ENCODE data around the gene CD69. TPM values are rescaled to one million over a fixed set of nuclear protein-coding genes. Genes with fewer than 3 reads are reported as not detected.

Gene CD69
- total RNA-seq, 1 experiment from 2014 or later = not detected

DNA sequence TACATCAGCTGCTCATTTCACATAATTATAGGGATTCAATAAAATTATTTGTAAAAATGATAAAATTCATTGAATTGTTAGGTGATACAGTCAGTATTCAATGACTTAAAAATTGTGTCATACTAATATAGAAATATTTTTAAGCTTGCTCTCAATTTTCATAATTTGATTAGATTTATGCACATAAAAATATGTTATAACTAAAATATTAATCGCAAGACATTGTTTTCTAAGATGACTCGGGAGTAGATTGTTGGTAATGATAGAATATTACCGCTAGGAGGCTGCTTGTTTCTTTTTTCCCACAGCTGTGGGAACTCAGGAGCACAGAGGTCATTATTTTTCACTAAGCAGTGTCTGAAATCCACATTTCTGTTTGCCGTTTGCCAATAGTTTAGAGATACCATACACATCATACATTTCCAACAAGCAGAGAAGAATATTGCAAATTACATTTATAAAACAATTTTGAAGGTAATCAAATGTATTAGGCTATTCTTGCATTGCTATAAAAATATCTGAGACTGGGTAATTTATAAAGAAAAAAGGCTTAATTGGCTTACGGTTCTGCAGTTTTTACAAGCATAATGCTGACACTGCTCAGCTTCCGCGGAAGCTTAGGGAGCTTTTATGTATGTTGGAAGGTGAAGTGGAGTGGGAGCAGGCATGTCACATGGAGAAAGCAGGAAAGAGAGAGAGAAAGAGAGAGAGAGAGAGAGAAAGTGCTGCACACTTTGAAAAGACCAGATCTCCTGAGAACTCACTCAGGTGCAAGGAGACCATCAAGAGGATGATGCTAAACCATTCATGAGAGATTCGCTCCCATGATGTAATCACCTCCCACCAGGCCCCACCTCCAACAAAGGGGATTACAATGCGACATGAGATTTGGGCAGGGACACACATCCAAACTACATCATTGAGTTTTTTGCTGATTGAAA is 9.2 kb downstream of the CD69 start:
- no peak overlapping the region for H2BK5ac ChIP-seq (ENCODE audit: insufficient read length, low read length)
- H3K27ac Mint-ChIP-seq = no peak overlapping the region; a peak in 1 of 7 replicates
- no peaks in the 10 kb centered on the region for H3K9me3 Mint-ChIP-seq
- TF ChIP-seq, protein P1, sequence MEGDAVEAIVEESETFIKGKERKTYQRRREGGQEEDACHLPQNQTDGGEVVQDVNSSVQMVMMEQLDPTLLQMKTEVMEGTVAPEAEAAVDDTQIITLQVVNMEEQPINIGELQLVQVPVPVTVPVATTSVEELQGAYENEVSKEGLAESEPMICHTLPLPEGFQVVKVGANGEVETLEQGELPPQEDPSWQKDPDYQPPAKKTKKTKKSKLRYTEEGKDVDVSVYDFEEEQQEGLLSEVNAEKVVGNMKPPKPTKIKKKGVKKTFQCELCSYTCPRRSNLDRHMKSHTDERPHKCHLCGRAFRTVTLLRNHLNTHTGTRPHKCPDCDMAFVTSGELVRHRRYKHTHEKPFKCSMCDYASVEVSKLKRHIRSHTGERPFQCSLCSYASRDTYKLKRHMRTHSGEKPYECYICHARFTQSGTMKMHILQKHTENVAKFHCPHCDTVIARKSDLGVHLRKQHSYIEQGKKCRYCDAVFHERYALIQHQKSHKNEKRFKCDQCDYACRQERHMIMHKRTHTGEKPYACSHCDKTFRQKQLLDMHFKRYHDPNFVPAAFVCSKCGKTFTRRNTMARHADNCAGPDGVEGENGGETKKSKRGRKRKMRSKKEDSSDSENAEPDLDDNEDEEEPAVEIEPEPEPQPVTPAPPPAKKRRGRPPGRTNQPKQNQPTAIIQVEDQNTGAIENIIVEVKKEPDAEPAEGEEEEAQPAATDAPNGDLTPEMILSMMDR (conservative IDR thresholded peaks at IDR 0.05) = no peak
- no peak for DNase-seq
- H4K5ac ChIP-seq (ENCODE audit: insufficient read length, low read depth, low read length) = no peak overlapping the region
- no peak overlapping the region for H2AFZ ChIP-seq (ENCODE audit: low read length)
- H3K9me3 ChIP-seq (ENCODE audit: control insufficient read depth, low read depth, low read length) = no peaks in the 10 kb centered on the region
- no peak overlapping the region for H3K9ac ChIP-seq (ENCODE audit: extremely low read depth, insufficient read length, low read length)
- no peaks in the 10 kb centered on the region for H3K27me3 Mint-ChIP-seq (ENCODE audit: low read depth)
- H3K4me1 ChIP-seq (ENCODE audit: insufficient read depth, low read length) = no peaks in the 10 kb centered on the region
- H3K4me3 Mint-ChIP-seq = no peak overlapping the region
- no peaks in the 10 kb centered on the region for H4K20me1 ChIP-seq (ENCODE audit: control insufficient read depth, insufficient read depth, insufficient read length)
- H2BK20ac ChIP-seq (ENCODE audit: low read depth, low read length, poor library complexity, severe bottlenecking) = no peak overlapping the region
- H2AK5ac ChIP-seq (ENCODE audit: insufficient read length, low read length) = no peak overlapping the region
- H3K4me2 ChIP-seq (ENCODE audit: insufficient read depth, insufficient read length, low read length) = no peak overlapping the region
- H3K23me2 ChIP-seq (ENCODE audit: insufficient read length, low read depth, low read length, poor library complexity, severe bottlenecking) = no peaks in the 10 kb centered on the region
- no peak overlapping the region for H2BK120ac ChIP-seq (ENCODE audit: low read depth, low read length, poor library complexity, severe bottlenecking)
- WGBS (ENCODE audit: extremely low coverage, insufficient read length, low lambda C conversion rate) = no CpG with 5 or more reads among the region's 9 CpGs
- no peak overlapping the region for H2BK12ac ChIP-seq (ENCODE audit: insufficient read length, low read depth, low read length)
- no peak overlapping the region for H3K27ac ChIP-seq (ENCODE audit: insufficient read length, low read depth, low read length)
- no peaks in the 10 kb centered on the region for H3K79me2 ChIP-seq (ENCODE audit: insufficient read depth, low read length)
- no peak overlapping the region for H2BK15ac ChIP-seq (ENCODE audit: low read depth, low read length)
- H3T11ph ChIP-seq (ENCODE audit: low read length) = no peak overlapping the region
- H3K79me1 ChIP-seq (ENCODE audit: insufficient read depth, low read depth, low read length, poor library complexity, severe bottlenecking) = no peaks in the 10 kb centered on the region
- no peak overlapping the region for H3K18ac ChIP-seq (ENCODE audit: insufficient read length, low read depth, low read length)
- no peak overlapping the region for H4K8ac ChIP-seq (replicated peaks; ENCODE audit: insufficient read length, low read depth, low read length)
- peaks cover 12 to 19% of the 10 kb centered on the region in 2 experiments for H3K4me1 Mint-ChIP-seq
- H3K23ac ChIP-seq (ENCODE audit: insufficient read length, low read depth, low read length) = no peak overlapping the region
- no peak overlapping the region for H4K91ac ChIP-seq (ENCODE audit: insufficient read length, low read depth, low read length)
- no peak overlapping the region for H3K56ac ChIP-seq (ENCODE audit: insufficient read length, low read depth, low read length)
- no peak overlapping the region for H3K4ac ChIP-seq (ENCODE audit: low read depth, low read length)
- H3K14ac ChIP-seq (ENCODE audit: insufficient read depth, low read length) = no peak overlapping the region
- H3K36me3 Mint-ChIP-seq (ENCODE audit: insufficient read depth in 1 of 3, low read depth in 3 of 3) = no peaks in the 10 kb centered on the region
- no peaks in the 10 kb centered on the region for H3K27me3 ChIP-seq (ENCODE audit: insufficient read depth, low read length)

Measured in H9 (cell line).